HepG2 (cell line): ENCODE data around the gene SYCE3. TPM values are rescaled to one million over a fixed set of nuclear protein-coding genes. Genes with fewer than 3 reads are reported as not detected.

ENCODE experiments used
- AHDC1 ChIP-seq: sonication (generic); formaldehyde crosslinking; IDR thresholded peaks from 2 replicates; pipeline ENCODE4 v1.5.1; 2020; ENCODE audit warnings: mild to moderate bottlenecking, missing genetic modification reagents, borderline replicate concordance
- BCLAF1 ChIP-seq: fragments of 450-650 bp; IDR thresholded peaks from 2 replicates; pipeline ENCODE4 v1.6.1; 2017; ENCODE audit warnings: mild to moderate bottlenecking
- CENPT ChIP-seq: sonication (generic); formaldehyde crosslinking; IDR thresholded peaks from 2 replicates; pipeline ENCODE4 v1.8.0; 2022; ENCODE audit warnings: low read depth, mild to moderate bottlenecking, moderate library complexity, missing genetic modification reagents
- CSRNP1 ChIP-seq: sonication (generic); formaldehyde crosslinking; IDR thresholded peaks from 2 replicates; pipeline ENCODE4 v1.8.1; 2023; ENCODE audit warnings: mild to moderate bottlenecking, missing genetic modification reagents
- DNMT3B ChIP-seq: conservative IDR thresholded peaks from 2 replicates; pipeline ENCODE4 v1.6.1; 2016; ENCODE audit warnings: missing biosample characterization, control low read depth
- EP300 ChIP-seq, 3 experiments: sonication (generic) in 1 of 3; formaldehyde crosslinking in 1 of 3; IDR thresholded peaks; 2 replicates each; pipeline versions ENCODE4 v1.5.1 to v1.6.1; 2011 to 2020; ENCODE audit warnings: low read depth in 2 of 3, low read length in 2 of 3, borderline replicate concordance in 1 of 3, improper control_type of control experiment in 1 of 3, mild to moderate bottlenecking in 1 of 3, missing genetic modification reagents in 1 of 3, moderate library complexity in 1 of 3
- ERF ChIP-seq: IDR thresholded peaks from 2 replicates; pipeline ENCODE4 v1.6.1; 2018; ENCODE audit warnings: missing biosample characterization, missing genetic modification reagents
- EZH2 ChIP-seq: conservative IDR thresholded peaks from 2 replicates; pipeline ENCODE4 v1.6.1; 2012; ENCODE audit warnings: mild to moderate bottlenecking, low read depth, low read length, moderate library complexity
- HDAC2 ChIP-seq: sonication (generic); formaldehyde crosslinking; IDR thresholded peaks from 2 replicates; pipeline ENCODE4 v1.4.0; 2020; ENCODE audit warnings: missing genetic modification reagents
- KDM2A ChIP-seq: sonication (generic); formaldehyde crosslinking; IDR thresholded peaks from 2 replicates; pipeline ENCODE4 v1.4.0; 2020; ENCODE audit warnings: low read depth, missing genetic modification reagents, borderline replicate concordance
- NCOA2 ChIP-seq: sonication (generic); formaldehyde crosslinking; IDR thresholded peaks from 2 replicates; pipeline ENCODE4 v1.8.0; 2022; ENCODE audit warnings: inconsistent platforms
- POLR2G ChIP-seq: fragments of 200-400 bp; formaldehyde crosslinking; IDR thresholded peaks from 2 replicates; pipeline ENCODE4 v1.6.1; 2018; ENCODE audit warnings: mild to moderate bottlenecking, low read depth, low read length, moderate library complexity
- TCF7 ChIP-seq: sonication (generic); IDR thresholded peaks from 2 replicates; pipeline ENCODE4 v1.6.1; 2016; ENCODE audit warnings: antibody characterized with exemption, low read depth
- ZBTB21 ChIP-seq: sonication (generic); formaldehyde crosslinking; IDR thresholded peaks from 2 replicates; pipeline ENCODE4 v1.4.0; 2020; ENCODE audit warnings: missing genetic modification reagents
- ZFP91 ChIP-seq: sonication (generic); formaldehyde crosslinking; IDR thresholded peaks from 2 replicates; pipeline ENCODE4 v1.9.0; 2022; ENCODE audit warnings: missing genetic modification reagents, mild to moderate bottlenecking, borderline replicate concordance
- ZNF563 ChIP-seq: sonication (generic); formaldehyde crosslinking; IDR thresholded peaks from 2 replicates; pipeline ENCODE4 v1.8.0; 2022; ENCODE audit warnings: mild to moderate bottlenecking, moderate library complexity, missing genetic modification reagents
- polyA plus RNA-seq, 8 experiments: library from polyadenylated mRNA; depleted of rRNA in 3 of 8; stranded (reverse) in 7 of 8; unstranded in 1 of 8; fragments of >200 nt; fragmentation: Illumina TruSeq in 4 of 8; extraction: Trizol in 4 of 8; gene quantifications; 2 replicates each; pipeline versions ENCODE4 v1.2.1 to v1.2.3, GENCODE V29; 2011 to 2016; ENCODE audit warnings: low read depth in 4 of 8, missing spikeins in 1 of 8, mixed read lengths in 1 of 8; ENCODE audit not compliant: insufficient read depth in 1 of 8
- total RNA-seq, 5 experiments: library from RNA; depleted of rRNA; stranded (reverse); fragments of >200 nt; fragmentation: Illumina TruSeq; extraction: Trizol; gene quantifications; 2 replicates each; pipeline ENCODE4 v1.2.3, GENCODE V29; 2016; ENCODE audit warnings: low read depth in 1 of 5

Gene SYCE3
- total and polyA plus RNA-seq, 2 of the 13 experiments (the other 11 are each of a cell fraction or from before 2014, with no cell fraction given): not detected

- TF ChIP-seq BCLAF1 (no peak), ZNF563 (CRISPR knock-in tag) (no peak), ERF (CRISPR knock-in tag) (0 out of 2 replicates have a peak, but pooled peaks have one; percentile 30), ZBTB21 (CRISPR knock-in tag) (no peak), NCOA2 (CRISPR knock-in tag) (no peak), TCF7 (no peak), ZFP91 (peak; percentile 25; the same call in 1 of the 2 replicates), EZH2 (no peak), DNMT3B (CRISPR knock-in tag) (no peak), HDAC2 (CRISPR knock-in tag) (peak; percentile 69), POLR2G (0 out of 2 replicates have a peak, but pooled peaks have one; percentile 48), AHDC1 (CRISPR knock-in tag) (peak; percentile 28; the same call in 1 of the 2 replicates), CSRNP1 (CRISPR knock-in tag) (no peak), EP300 (IDR thresholded peaks at IDR 0.05; ENCODE audit: low read depth in 2 of 2, low read length in 2 of 2) (peak in 1 of 2 experiments; percentile 48; a peak in 1 of 4 replicates), EP300 (CRISPR knock-in tag; IDR thresholded peaks at IDR 0.05; ENCODE audit: borderline replicate concordance) (no peak; the same call in 1 of the 2 replicates), CENPT (no peak), KDM2A (CRISPR knock-in tag) (peak; percentile 31; the same call in 1 of the 2 replicates)
Observed at GRCh38 chr22:50569041-50569459, 6.3 kb upstream of the SYCE3 start (continued).
